Mucosa of descending colon (tissue), 3 donors: ENCODE data around the gene FAM131B. TPM values are rescaled to one million over a fixed set of nuclear protein-coding genes. Genes with fewer than 3 reads are reported as not detected.
A peak's percentile ranks its signal among the peaks of the same experiment; 100 is the strongest.

Experiments used
- ATAC-seq: fragments of 200-7000 bp; cut with Tn5 transposase; one replicate; pipeline ENCODE4 v1.9.1; 2020; ENCODE audit warnings: mild to moderate bottlenecking, moderate library complexity
- DNase-seq, 3 donors: peaks; one replicate each; pipeline ENCODE4 v3.0.0-alpha.2; 2020
- H3K36me3 ChIP-seq: fragments of 200-600 bp; one replicate; pipeline ENCODE4 v1.8.0; 2021; ENCODE audit warnings: low read depth, mild to moderate bottlenecking
- H3K4me1 ChIP-seq: fragments of 200-600 bp; one replicate; pipeline ENCODE4 v1.8.0; 2021; ENCODE audit warnings: low read depth, mild to moderate bottlenecking
- H3K4me3 ChIP-seq: fragments of 200-600 bp; one replicate; pipeline ENCODE4 v1.8.0; 2021; ENCODE audit warnings: mild to moderate bottlenecking
- H3K9me3 ChIP-seq: fragments of 200-600 bp; one replicate; pipeline ENCODE4 v1.8.0; 2021; ENCODE audit warnings: mild to moderate bottlenecking
- intact Hi-C, 2 donors: fragments of 100-400 bp; cut with DNase I in 1 of 2; cut with micrococcal nuclease in 1 of 2; formaldehyde crosslinking; loops; one replicate each; pipeline versions ENCODE4 v1.11.0 to v1.11.1; 2022; cut with DNase I, micrococcal nuclease
- total RNA-seq, 3 donors: library from RNA; stranded (reverse); fragmentation: NEBNext Ultra II Directional in 2 of 3; extraction: Animal tissue kit (Norgen Biotek cat#: 25700) in 2 of 3; gene quantifications; one replicate each; pipeline versions ENCODE4 v1.2.1 to v1.2.4, GENCODE V29; 2021 to 2023
- TF ChIP-seq, protein P1 (sequence below): fragments of 200-600 bp; IDR thresholded peaks from one replicate; pipeline ENCODE4 v1.8.0; 2022; ENCODE audit warnings: antibody characterized with exemption, mild to moderate bottlenecking
- donor health status: DM: no; HTN: no; CAD: no; lungs with moderate emphysema.
- donor health status: DM: no; HTN: no; CAD: no.
- donor health status: DM: no; HTN: yes; CAD: no.

The FAM131B gene
- total RNA-seq, 3 donors from 2014 or later = 0.43 to 6.2 (median 1.6) TPM

GRCh38 chr7:143384661-143385631, 22.4 kb upstream of the FAM131B start:
- peaks cover 27% of the 10 kb centered on the region for H3K4me1 ChIP-seq
- intact Hi-C loops = no loop called here
- no peak for ATAC-seq
- TF ChIP-seq, protein P1, sequence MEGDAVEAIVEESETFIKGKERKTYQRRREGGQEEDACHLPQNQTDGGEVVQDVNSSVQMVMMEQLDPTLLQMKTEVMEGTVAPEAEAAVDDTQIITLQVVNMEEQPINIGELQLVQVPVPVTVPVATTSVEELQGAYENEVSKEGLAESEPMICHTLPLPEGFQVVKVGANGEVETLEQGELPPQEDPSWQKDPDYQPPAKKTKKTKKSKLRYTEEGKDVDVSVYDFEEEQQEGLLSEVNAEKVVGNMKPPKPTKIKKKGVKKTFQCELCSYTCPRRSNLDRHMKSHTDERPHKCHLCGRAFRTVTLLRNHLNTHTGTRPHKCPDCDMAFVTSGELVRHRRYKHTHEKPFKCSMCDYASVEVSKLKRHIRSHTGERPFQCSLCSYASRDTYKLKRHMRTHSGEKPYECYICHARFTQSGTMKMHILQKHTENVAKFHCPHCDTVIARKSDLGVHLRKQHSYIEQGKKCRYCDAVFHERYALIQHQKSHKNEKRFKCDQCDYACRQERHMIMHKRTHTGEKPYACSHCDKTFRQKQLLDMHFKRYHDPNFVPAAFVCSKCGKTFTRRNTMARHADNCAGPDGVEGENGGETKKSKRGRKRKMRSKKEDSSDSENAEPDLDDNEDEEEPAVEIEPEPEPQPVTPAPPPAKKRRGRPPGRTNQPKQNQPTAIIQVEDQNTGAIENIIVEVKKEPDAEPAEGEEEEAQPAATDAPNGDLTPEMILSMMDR = no peak
- H3K36me3 ChIP-seq = peaks cover 2% of the 10 kb centered on the region
- no peaks in the 10 kb centered on the region for H3K9me3 ChIP-seq
- peak in 1 of 3 donors; percentile 18 for DNase-seq
- no peak overlapping the region for H3K4me3 ChIP-seq

DNA sequence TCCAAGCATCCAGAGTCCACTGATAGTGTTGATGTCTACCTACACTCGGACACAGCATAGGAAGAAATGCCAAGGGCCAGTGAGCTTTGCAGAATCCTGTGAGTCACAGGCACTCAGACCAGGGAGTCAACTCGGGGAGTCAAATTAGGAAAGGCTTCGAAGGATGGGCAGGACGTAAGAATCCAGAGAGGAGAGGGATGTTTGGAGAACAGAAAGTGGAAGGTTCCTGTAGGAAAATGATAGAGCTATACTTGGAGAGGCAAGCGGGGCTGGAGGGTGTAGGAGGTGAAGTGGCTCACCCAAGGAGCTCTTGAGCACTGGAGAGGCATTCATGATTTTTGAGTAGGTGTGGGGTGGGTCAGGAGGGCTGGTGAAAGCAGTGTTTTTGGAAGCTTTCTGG, 21.6 kb upstream of the FAM131B start:
- DNase-seq = peak in 1 of 3 donors; percentile 15
- Histone ChIP-seq H3K4me3 (no peak overlapping the region), H3K4me1 (peaks cover 32% of the 10 kb centered on the region), H3K9me3 (no peaks in the 10 kb centered on the region), H3K36me3 (peaks cover 2% of the 10 kb centered on the region)
- intact Hi-C loops = no loop called here
- TF ChIP-seq, protein P1 = no peak
- no peak for ATAC-seq

DNA sequence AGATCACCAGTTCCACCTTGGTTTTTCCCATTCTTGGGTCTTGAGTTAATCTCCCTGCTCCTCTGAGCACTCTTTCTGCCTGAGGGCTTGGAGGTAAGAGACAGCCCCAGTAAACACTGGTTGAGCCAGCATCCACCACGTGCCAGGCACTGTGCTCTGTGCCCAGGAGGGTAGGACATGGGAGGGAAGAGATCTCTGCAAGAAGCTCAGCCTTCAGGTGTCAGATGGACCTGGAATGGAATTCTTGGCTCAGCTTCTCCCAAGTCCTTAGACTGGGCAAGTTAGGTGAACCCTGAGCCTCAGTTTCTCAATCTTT, 21.1 kb upstream of the FAM131B start:
- H3K9me3 ChIP-seq = no peaks in the 10 kb centered on the region
- H3K36me3 ChIP-seq = no peaks in the 10 kb centered on the region
- DNase-seq = peak in 1 of 3 donors; percentile 19
- H3K4me3 ChIP-seq = no peak overlapping the region
- H3K4me1 ChIP-seq = peaks cover 32% of the 10 kb centered on the region
- intact Hi-C loops = no loop called here
- TF ChIP-seq, protein P1 = no peak
- ATAC-seq = no peak

DNA sequence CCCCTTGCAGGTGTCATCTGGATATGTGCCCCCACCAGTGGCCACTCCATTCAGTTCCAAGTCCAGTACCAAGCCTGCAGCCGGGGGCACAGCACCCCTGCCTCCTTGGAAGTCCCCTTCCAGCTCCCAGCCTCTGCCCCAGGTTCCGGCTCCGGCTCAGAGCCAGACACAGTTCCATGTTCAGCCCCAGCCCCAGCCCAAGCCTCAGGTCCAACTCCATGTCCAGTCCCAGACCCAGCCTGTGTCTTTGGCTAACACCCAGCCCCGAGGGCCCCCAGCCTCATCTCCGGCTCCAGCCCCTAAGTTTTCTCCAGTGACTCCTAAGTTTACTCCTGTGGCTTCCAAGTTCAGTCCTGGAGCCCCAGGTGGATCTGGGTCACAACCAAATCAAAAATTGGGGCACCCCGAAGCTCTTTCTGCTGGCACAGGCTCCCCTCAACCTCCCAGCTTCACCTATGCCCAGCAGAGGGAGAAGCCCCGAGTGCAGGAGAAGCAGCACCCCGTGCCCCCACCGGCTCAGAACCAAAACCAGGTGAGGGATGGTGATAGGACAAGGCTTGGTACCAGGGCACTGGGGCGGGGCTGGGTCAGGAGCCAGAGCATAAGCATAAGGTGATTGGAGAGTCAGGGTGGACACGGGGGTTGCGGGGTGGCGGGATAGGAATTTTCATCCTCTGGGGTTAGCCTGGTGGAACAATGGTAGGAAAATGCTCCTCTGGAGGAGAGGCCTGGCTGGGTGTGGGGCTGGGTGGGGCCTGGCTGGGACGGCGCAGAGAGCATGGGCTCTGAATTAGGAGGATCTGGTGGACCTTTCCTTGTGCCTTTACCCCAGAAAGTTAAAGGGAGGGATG, 20.5 kb upstream of the FAM131B start:
- peaks cover 32% of the 10 kb centered on the region for H3K4me1 ChIP-seq
- ATAC-seq = no peak
- intact Hi-C loops = no loop called here

DNA sequence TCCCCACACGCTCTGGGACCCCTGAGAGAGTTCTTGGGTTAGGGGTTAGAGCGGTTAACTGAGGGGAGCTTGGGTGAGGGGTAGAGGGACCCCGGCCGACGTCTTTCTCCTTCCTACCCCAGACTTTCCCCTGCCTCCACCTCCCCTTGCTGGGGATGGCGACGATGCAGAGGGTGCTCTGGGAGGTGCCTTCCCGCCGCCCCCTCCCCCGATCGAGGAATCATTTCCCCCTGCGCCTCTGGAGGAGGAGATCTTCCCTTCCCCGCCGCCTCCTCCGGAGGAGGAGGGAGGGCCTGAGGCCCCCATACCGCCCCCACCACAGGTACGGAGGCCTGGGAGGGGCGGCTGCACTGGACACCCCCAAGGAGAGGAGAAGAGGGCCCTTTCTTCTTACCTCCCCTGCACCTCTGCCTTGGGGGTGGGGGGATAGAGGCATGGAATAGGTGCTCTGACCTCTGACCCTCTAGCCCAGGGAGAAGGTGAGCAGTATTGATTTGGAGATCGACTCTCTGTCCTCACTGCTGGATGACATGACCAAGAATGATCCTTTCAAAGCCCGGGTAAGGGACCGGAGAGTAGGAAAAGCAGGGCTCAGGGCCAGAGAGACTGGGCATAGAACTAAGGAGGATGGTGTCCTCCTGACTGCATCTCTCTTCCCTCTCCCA, 19.7 kb upstream of the FAM131B start:
- Histone ChIP-seq H3K4me1 (peaks cover 32% of the 10 kb centered on the region), H3K36me3 (no peaks in the 10 kb centered on the region), H3K4me3 (peak overlapping the region; percentile 77), H3K9me3 (no peaks in the 10 kb centered on the region)
- DNase-seq (peak in 1 of 3 donors; percentile 52), ATAC-seq (no peak)
- TF ChIP-seq, protein P1 = no peak
- intact Hi-C loops = no loop called here

More for the DNA sequence above, 20.5 kb upstream of the FAM131B start:
- TF ChIP-seq, protein P1 = no peak
- Histone ChIP-seq H3K4me3 (no peak overlapping the region), H3K9me3 (no peaks in the 10 kb centered on the region), H3K36me3 (no peaks in the 10 kb centered on the region)
- peak in 1 of 3 donors; percentile 34 for DNase-seq
